ENCODE results near the gene NAA50.

DNA sequence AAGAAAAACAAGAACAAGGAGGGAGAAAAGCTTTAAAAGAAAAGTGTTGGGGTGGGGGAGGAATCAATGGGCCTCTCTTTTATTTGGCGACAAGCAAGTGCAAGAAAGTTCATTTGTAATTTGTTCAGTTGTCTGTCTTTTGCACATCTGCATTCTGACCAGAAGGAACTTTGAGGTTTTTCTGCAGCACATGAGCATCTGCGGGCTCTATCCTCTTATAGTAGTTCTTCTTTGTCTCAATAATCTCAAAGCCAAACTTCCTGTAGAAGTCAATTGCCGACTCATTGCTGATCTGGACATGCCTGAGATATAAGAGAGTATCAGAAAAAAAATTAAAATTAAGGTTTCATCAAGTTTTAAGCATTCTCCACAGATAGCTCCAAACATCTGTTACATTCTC, 24.4 kb downstream of the NAA50 start:
- TF ChIP-seq POLR2A (IDR thresholded peaks at IDR 0.05): no peak
- TF ChIP-seq, protein P1, sequence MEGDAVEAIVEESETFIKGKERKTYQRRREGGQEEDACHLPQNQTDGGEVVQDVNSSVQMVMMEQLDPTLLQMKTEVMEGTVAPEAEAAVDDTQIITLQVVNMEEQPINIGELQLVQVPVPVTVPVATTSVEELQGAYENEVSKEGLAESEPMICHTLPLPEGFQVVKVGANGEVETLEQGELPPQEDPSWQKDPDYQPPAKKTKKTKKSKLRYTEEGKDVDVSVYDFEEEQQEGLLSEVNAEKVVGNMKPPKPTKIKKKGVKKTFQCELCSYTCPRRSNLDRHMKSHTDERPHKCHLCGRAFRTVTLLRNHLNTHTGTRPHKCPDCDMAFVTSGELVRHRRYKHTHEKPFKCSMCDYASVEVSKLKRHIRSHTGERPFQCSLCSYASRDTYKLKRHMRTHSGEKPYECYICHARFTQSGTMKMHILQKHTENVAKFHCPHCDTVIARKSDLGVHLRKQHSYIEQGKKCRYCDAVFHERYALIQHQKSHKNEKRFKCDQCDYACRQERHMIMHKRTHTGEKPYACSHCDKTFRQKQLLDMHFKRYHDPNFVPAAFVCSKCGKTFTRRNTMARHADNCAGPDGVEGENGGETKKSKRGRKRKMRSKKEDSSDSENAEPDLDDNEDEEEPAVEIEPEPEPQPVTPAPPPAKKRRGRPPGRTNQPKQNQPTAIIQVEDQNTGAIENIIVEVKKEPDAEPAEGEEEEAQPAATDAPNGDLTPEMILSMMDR (IDR thresholded peaks at IDR 0.05): no peak
